Erythroblast (primary cell): ENCODE measurements around the gene CARS2.

Source experiments
- GATA1 ChIP-seq: IDR thresholded peaks from 2 replicates; pipeline ENCODE4 v1.6.1; 2011; ENCODE audit warnings: low read depth, mild to moderate bottlenecking, control low read depth, low read length, moderate library complexity
- POLR2A ChIP-seq: IDR thresholded peaks from 2 replicates; pipeline ENCODE4 v1.6.1; 2011; ENCODE audit warnings: mild to moderate bottlenecking, low read length

- TF ChIP-seq GATA1, result no peak
- TF ChIP-seq POLR2A, result no peak
These were observed 53.6 kb downstream of the CARS2 start for GRCh38 chr13:110652231-110652730.
